Nasal cavity respiratory epithelium epithelial cell of viscerocranial mucosa (primary cell): ENCODE measurements around the gene NOP58. TPM values are rescaled to one million over a fixed set of nuclear protein-coding genes. Genes with fewer than 3 reads are reported as not detected.

Source experiments
- total RNA-seq: library from RNA; depleted of rRNA; stranded (reverse); fragments of >200 nt; gene quantifications from 2 replicates; pipeline ENCODE4 v1.2.3, GENCODE V29; 2014

NOP58 gene, protein sequence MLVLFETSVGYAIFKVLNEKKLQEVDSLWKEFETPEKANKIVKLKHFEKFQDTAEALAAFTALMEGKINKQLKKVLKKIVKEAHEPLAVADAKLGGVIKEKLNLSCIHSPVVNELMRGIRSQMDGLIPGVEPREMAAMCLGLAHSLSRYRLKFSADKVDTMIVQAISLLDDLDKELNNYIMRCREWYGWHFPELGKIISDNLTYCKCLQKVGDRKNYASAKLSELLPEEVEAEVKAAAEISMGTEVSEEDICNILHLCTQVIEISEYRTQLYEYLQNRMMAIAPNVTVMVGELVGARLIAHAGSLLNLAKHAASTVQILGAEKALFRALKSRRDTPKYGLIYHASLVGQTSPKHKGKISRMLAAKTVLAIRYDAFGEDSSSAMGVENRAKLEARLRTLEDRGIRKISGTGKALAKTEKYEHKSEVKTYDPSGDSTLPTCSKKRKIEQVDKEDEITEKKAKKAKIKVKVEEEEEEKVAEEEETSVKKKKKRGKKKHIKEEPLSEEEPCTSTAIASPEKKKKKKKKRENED
- 90.9 and 95.1 TPM in 2 replicates for total RNA-seq

DNA sequence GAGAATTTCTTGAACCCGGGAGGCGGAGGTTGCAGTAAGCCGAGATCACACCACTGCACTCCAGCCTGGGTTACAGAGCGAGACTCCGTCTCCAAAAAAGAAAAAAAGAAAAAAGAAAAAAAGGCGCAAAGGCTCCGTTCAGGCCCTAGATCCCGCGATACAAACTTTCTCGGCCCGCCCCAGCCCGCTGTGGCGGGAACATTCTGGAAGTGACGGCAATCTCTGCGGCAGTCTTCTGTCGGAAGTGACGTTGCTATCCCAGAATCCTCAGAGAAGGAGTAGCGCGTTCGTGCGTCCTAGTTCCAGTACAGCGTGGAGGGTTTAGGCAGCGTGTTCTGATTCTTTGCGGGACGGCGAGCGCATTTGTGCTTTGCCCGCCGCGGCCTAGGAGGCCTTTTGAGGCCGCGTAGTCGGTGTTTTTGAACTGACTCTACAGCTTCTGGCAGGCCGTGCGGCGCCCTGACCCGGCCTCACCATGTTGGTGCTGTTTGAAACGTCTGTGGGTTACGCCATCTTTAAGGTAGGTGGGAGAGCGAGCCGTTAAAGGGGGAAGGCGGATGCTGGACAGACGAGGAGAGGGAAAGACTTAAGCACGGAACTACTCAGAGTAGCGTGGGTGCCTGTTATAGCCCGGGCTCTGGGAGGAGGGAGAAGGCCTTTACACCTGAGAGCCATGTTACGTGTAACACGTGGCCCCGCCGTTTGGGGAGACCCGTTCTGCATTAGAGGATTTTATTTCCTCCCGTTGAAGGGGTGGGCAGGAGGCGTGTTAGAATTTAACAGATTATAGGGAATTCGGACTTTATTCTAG is at the start of gene NOP58:
Gene NOP58, plus strand, starts transcription at position 297 of the 811 bp plus-strand sequence. Its CDS starts 179 bp downstream, at position 476.

DNA sequence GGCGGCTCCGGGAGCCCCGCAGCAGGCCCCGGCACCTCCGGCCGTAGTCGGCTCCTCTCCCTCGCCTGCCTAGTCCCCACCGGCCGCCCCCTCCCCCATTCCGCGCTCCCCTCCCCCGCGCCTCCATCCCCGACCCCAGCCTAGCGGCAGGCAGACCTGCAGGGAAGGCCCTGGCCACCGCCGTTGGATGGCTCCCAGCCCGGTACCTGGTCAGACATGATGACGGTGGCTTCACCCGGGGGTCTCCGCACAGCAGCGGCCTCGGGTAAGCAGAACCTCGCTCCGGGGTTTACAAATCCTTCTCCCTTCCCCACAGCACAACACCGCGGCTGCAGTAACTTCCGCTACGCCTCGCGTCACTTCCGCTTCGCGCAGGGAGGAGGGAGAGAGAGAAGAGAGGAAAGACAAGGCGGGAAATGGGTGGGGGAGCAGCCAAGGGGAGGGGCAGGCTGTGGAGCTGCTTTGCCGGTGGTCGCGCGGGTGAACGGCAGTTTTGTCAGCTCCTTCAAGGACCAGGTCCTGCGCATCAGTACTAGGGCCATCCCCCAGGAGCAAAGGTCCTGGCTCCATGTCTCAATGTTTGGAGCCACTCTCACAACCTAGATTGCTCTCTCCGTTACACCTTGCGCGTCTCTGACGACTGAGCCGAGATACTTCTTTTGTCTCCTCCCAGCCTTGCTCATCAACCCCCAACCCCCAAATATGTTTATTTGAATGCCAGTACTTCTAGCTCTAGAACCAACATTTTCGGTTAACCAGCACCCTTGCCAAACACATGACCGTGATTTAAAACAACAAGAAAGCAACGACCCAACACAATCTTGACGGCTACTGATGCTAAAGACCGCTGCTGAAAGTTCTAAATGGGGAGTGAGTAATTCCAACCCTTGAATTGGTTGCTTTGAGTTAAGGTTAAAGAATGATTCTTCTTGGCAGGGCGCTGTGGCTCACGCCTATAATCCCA is 27.0 kb upstream of the NOP58 start, which contains the start of gene SUMO1:
Gene SUMO1, minus strand, starts transcription at position 364 of the 964 bp plus-strand sequence. Its CDS starts 146 bp downstream, at position 218.

Other genes starting within 250 kb of the NOP58 start
- gene FZD7, start 231.9 kb upstream of the NOP58 start, total RNA-seq: 2.1 and 4.1 TPM in 2 replicates
- not detected in 2 replicates for gene KIAA2012, start 192.5 kb upstream of the NOP58 start, total RNA-seq
- 79.6 and 121 TPM in 2 replicates for gene SUMO1, start 27.2 kb upstream of the NOP58 start, total RNA-seq
- gene BMPR2, start 110.6 kb downstream of the NOP58 start, total RNA-seq: 9.9 and 47.3 TPM in 2 replicates